Neural progenitor cell (in vitro differentiated cells): Measurements from ENCODE around the gene FNTB. TPM values are rescaled to one million over a fixed set of nuclear protein-coding genes. Genes with fewer than 3 reads are reported as not detected.

Source experiments
- DNase-seq: peaks from one replicate; pipeline ENCODE4 v3.0.0-alpha.2; 2016; ENCODE audit warnings: low spot score
- H2AFZ ChIP-seq: fragments of 200-600 bp; sonication (generic); replicated peaks from 2 replicates; pipeline ENCODE4 v1.6.1; 2016; ENCODE audit warnings: antibody characterized with exemption
- H3F3A ChIP-seq: fragments of 200-600 bp; sonication (generic); 2 replicates; pipeline ENCODE4 v1.6.1; 2016; ENCODE audit warnings: antibody characterized with exemption, low read depth
- H3K27ac ChIP-seq: fragments of 200-600 bp; sonication (generic); 2 replicates; pipeline ENCODE4 v1.5.1; 2016; ENCODE audit warnings: mild to moderate bottlenecking
- H3K27me3 ChIP-seq: fragments of 200-600 bp; sonication (generic); 2 replicates; pipeline ENCODE4 v1.6.1; 2016; ENCODE audit warnings: mild to moderate bottlenecking, moderate library complexity
- H3K36me3 ChIP-seq: fragments of 200-600 bp; sonication (generic); 2 replicates; pipeline ENCODE4 v1.5.1; 2016
- H3K4me1 ChIP-seq: fragments of 200-600 bp; sonication (generic); 2 replicates; pipeline ENCODE4 v1.6.1; 2016; ENCODE audit warnings: mixed run types
- H3K4me2 ChIP-seq: fragments of 200-600 bp; sonication (generic); 2 replicates; pipeline ENCODE4 v1.6.1; 2016
- H3K4me3 ChIP-seq: fragments of 200-600 bp; sonication (generic); 2 replicates; pipeline ENCODE4 v1.5.1; 2016
- H3K79me2 ChIP-seq: fragments of 200-600 bp; sonication (generic); 2 replicates; pipeline ENCODE4 v1.6.1; 2016; ENCODE audit warnings: low read depth
- H3K9ac ChIP-seq: fragments of 200-600 bp; sonication (generic); 2 replicates; pipeline ENCODE4 v1.6.1; 2016
- H3K9me3 ChIP-seq: fragments of 200-600 bp; sonication (generic); 2 replicates; pipeline ENCODE4 v1.5.1; 2016; ENCODE audit warnings: low read depth
- H4K20me1 ChIP-seq: fragments of 200-600 bp; sonication (generic); 2 replicates; pipeline ENCODE4 v1.6.1; 2016; ENCODE audit warnings: low read depth
- H3K27ac Mint-ChIP-seq: 3 replicates; pipeline ENCODE4 v1.8.0; 2021; ENCODE audit warnings: mixed read lengths
- H3K27me3 Mint-ChIP-seq: 2 replicates; pipeline ENCODE4 v1.8.0; 2022; ENCODE audit warnings: low read depth, mild to moderate bottlenecking, inconsistent platforms, moderate library complexity, mixed read lengths; ENCODE audit not compliant: insufficient read depth
- H3K36me3 Mint-ChIP-seq: 3 replicates; pipeline ENCODE4 v1.8.0; 2021; ENCODE audit warnings: mixed read lengths
- H3K4me1 Mint-ChIP-seq: 3 replicates; pipeline ENCODE4 v1.8.0; 2021; ENCODE audit warnings: mixed read lengths
- H3K4me3 Mint-ChIP-seq: 3 replicates; pipeline ENCODE4 v1.8.0; 2021; ENCODE audit warnings: mild to moderate bottlenecking, moderate library complexity, mixed read lengths
- H3K9me3 Mint-ChIP-seq: 3 replicates; pipeline ENCODE4 v1.8.0; 2020; ENCODE audit warnings: mixed read lengths
- CTCF ChIP-seq: fragments of 200-600 bp; sonication (generic); IDR thresholded peaks from 2 replicates; pipeline ENCODE4 v1.5.1; 2017; ENCODE audit warnings: antibody characterized with exemption, mild to moderate bottlenecking
- EZH2 ChIP-seq: fragments of 200-600 bp; sonication (generic); IDR thresholded peaks from 2 replicates; pipeline ENCODE4 v1.6.1; 2017; ENCODE audit warnings: antibody characterized with exemption, mild to moderate bottlenecking, moderate library complexity
- EZH2phosphoT487 ChIP-seq: fragments of 200-600 bp; sonication (generic); IDR thresholded peaks from 2 replicates; pipeline ENCODE4 v1.6.1; 2017; ENCODE audit warnings: antibody characterized with exemption
- microRNA-seq: library from miRNA; unstranded; fragments of <30 nt; microRNA quantifications from one replicate; pipeline ENCODE4, GENCODE V29; 2016
- small RNA-seq: library from RNA; depleted of rRNA; stranded (forward); fragments of <200 nt; gene quantifications from one replicate; pipeline ENCODE3, GENCODE V24; 2015
- total RNA-seq: library from RNA; depleted of rRNA; stranded (reverse); fragments of >200 nt; gene quantifications from 2 replicates; pipeline ENCODE4 v1.2.3, GENCODE V29; 2015; ENCODE audit warnings: low replicate concordance

The FNTB gene
- total RNA-seq, 1 donor from 2014 or later, result 8.0 TPM

GRCh38 chr14:65106736-65107135, 120.0 kb downstream of the FNTB start:
- no peak overlapping the region for H3K4me2 ChIP-seq
- no peak overlapping the region for H3K9ac ChIP-seq

GRCh38 chr14:65107200-65107599, 120.5 kb downstream of the FNTB start:
- no peak for TF ChIP-seq EZH2
- H3K36me3 Mint-ChIP-seq, result no peaks in the 10 kb centered on the region

More at GRCh38 chr14:65106736-65107135, 120.0 kb downstream of the FNTB start:
- no peak for TF ChIP-seq EZH2phosphoT487
- no peak for TF ChIP-seq CTCF
- no peaks in the 10 kb centered on the region for H3K9me3 ChIP-seq
- H3K27me3 ChIP-seq, result peaks cover 13% of the 10 kb centered on the region
- H3K79me2 ChIP-seq, result no peaks in the 10 kb centered on the region
- H3F3A ChIP-seq, result no peaks in the 10 kb centered on the region
- H4K20me1 ChIP-seq, result no peaks in the 10 kb centered on the region
- no peak overlapping the region for H3K4me3 Mint-ChIP-seq
- no peak for DNase-seq
- no peaks in the 10 kb centered on the region for H3K36me3 Mint-ChIP-seq
- no peaks in the 10 kb centered on the region for H3K4me1 ChIP-seq
- no peaks in the 10 kb centered on the region for H3K36me3 ChIP-seq
- H3K27me3 Mint-ChIP-seq, result peaks cover 12% of the 10 kb centered on the region
- H3K27ac Mint-ChIP-seq, result no peak overlapping the region
- H3K4me3 ChIP-seq, result no peak overlapping the region
- no peak overlapping the region for H3K27ac ChIP-seq
- no peaks in the 10 kb centered on the region for H3K9me3 Mint-ChIP-seq
- H2AFZ ChIP-seq, result no peak overlapping the region
- peaks cover 14% of the 10 kb centered on the region for H3K4me1 Mint-ChIP-seq

GRCh38 chr14:65109357-65109756, 122.7 kb downstream of the FNTB start:
- Mint-ChIP-seq H3K27me3 (peaks cover 8% of the 10 kb centered on the region), H3K27ac (no peak overlapping the region), H3K4me3 (no peak overlapping the region), H3K9me3 (no peaks in the 10 kb centered on the region), H3K36me3 (no peaks in the 10 kb centered on the region), H3K4me1 (peaks cover 8% of the 10 kb centered on the region)
- Histone ChIP-seq H3K9ac (no peak overlapping the region), H3K4me3 (no peak overlapping the region), H3K36me3 (no peaks in the 10 kb centered on the region), H3K9me3 (no peaks in the 10 kb centered on the region), H3K79me2 (no peaks in the 10 kb centered on the region), H4K20me1 (no peaks in the 10 kb centered on the region), H3K27ac (no peak overlapping the region), H3K4me1 (no peaks in the 10 kb centered on the region), H3F3A (no peaks in the 10 kb centered on the region), H3K4me2 (no peak overlapping the region), H3K27me3 (peaks cover under 1% of the 10 kb centered on the region), H2AFZ (no peak overlapping the region)
- no peak for TF ChIP-seq EZH2phosphoT487
- TF ChIP-seq CTCF, result no peak
- no peak for TF ChIP-seq EZH2
- DNase-seq, result no peak

More at GRCh38 chr14:65107200-65107599, 120.5 kb downstream of the FNTB start:
- peaks cover 12% of the 10 kb centered on the region for H3K27me3 Mint-ChIP-seq
- Histone ChIP-seq H3K27ac (no peak overlapping the region), H3K9me3 (no peaks in the 10 kb centered on the region), H4K20me1 (no peaks in the 10 kb centered on the region), H3K36me3 (no peaks in the 10 kb centered on the region), H3K4me3 (no peak overlapping the region), H2AFZ (no peak overlapping the region), H3K79me2 (no peaks in the 10 kb centered on the region), H3F3A (no peaks in the 10 kb centered on the region), H3K4me2 (no peak overlapping the region), H3K27me3 (peaks cover 13% of the 10 kb centered on the region), H3K4me1 (no peaks in the 10 kb centered on the region), H3K9ac (no peak overlapping the region)
- no peak overlapping the region for H3K4me3 Mint-ChIP-seq
- H3K27ac Mint-ChIP-seq, result no peak overlapping the region
- no peaks in the 10 kb centered on the region for H3K9me3 Mint-ChIP-seq
- H3K4me1 Mint-ChIP-seq, result peaks cover 15% of the 10 kb centered on the region
- no peak for DNase-seq

- no peaks in the 10 kb centered on the region for H3K27me3 ChIP-seq
- Mint-ChIP-seq H3K27me3 (peaks cover 7% of the 10 kb centered on the region), H3K4me3 (no peak overlapping the region), H3K36me3 (no peaks in the 10 kb centered on the region), H3K4me1 (peaks cover 8% of the 10 kb centered on the region), H3K9me3 (no peaks in the 10 kb centered on the region), H3K27ac (no peak overlapping the region)
- no peaks in the 10 kb centered on the region for H3K36me3 ChIP-seq
- H3K4me2 ChIP-seq, result no peak overlapping the region
- H2AFZ ChIP-seq, result no peak overlapping the region
- H3F3A ChIP-seq, result no peaks in the 10 kb centered on the region
- H3K79me2 ChIP-seq, result no peaks in the 10 kb centered on the region
- TF ChIP-seq EZH2phosphoT487, result no peak
- no peak for TF ChIP-seq EZH2
- TF ChIP-seq CTCF, result no peak
- H4K20me1 ChIP-seq, result no peaks in the 10 kb centered on the region
- no peaks in the 10 kb centered on the region for H3K4me1 ChIP-seq
- no peak overlapping the region for H3K4me3 ChIP-seq
- no peaks in the 10 kb centered on the region for H3K9me3 ChIP-seq
- no peak for DNase-seq
- H3K9ac ChIP-seq, result no peak overlapping the region
- no peak overlapping the region for H3K27ac ChIP-seq
These were observed 123.8 kb downstream of the FNTB start for GRCh38 chr14:65110525-65110924.

Small RNA genes within 50 kb of the gene (microRNA-seq; reads per million reads assigned to microRNA genes)
- not detected for gene MIR4706

Small RNA genes within 50 kb of the gene (small RNA-seq; reads per million reads assigned to genes)
- gene MIR4706, result not detected

Other genes starting within 250 kb of the FNTB start
- 0.09 and 0.77 TPM in 2 replicates for gene SPTB, start 107.0 kb upstream of the FNTB start, total RNA-seq
- gene CHURC1, start 72.4 kb upstream of the FNTB start, total RNA-seq, result 24.3 and 59.8 TPM in 2 replicates
- not detected in 2 replicates for gene GPX2, start 44.1 kb upstream of the FNTB start, total RNA-seq
- 12.2 and 19.0 TPM in 2 replicates for gene RAB15, start 14.6 kb upstream of the FNTB start, total RNA-seq
- 21.4 and 22.2 TPM in 2 replicates for gene MAX, start 115.6 kb downstream of the FNTB start, total RNA-seq